ENCODE results near the gene UPK2. TPM values are rescaled to one million over a fixed set of nuclear protein-coding genes. Genes with fewer than 3 reads are reported as not detected.

UPK2 gene
- total RNA-seq = not detected in 2 replicates

GRCh38 chr11:118956094-118956846 lies at the start of gene UPK2:
UPK2 (plus strand) TSS chr11:118956298; CDS start chr11:118956351, 53 bp downstream.

GRCh38 chr11:118971646-118972045 lies 15.5 kb downstream of the UPK2 start, which contains the start of gene FOXR1:
FOXR1 (plus strand) TSS chr11:118971761; CDS start chr11:118971932, 171 bp downstream.

GRCh38 chr11:118997627-118998387 lies 41.7 kb downstream of the UPK2 start, which contains the start of gene CENATAC:
CENATAC (plus strand) TSS chr11:118998138; CDS start chr11:118998198, 60 bp downstream.

Small RNA genes lying within 50 kb of the gene (small RNA-seq; reads per million reads assigned to genes)
- gene AP003392.2 (not detected), gene MIR4492 (not detected), gene RF00017 (not detected), gene RF00019 (not detected), gene RN7SL688P (not detected)

Other genes starting within 250 kb of the UPK2 start
- 74.2 and 98.3 TPM in 2 replicates for gene DDX6, start 165.1 kb upstream of the UPK2 start, total RNA-seq
- gene CXCR5, start 72.4 kb upstream of the UPK2 start, total RNA-seq = not detected in 2 replicates
- gene BCL9L, start 30.4 kb upstream of the UPK2 start, total RNA-seq = 18.0 and 20.1 TPM in 2 replicates
- not detected in 2 replicates for gene FOXR1, start 15.5 kb downstream of the UPK2 start, total RNA-seq
- gene CENATAC, start 41.8 kb downstream of the UPK2 start, total RNA-seq = 21.7 and 29.7 TPM in 2 replicates
- 492 and 1,967 TPM in 2 replicates for gene RPS25, start 62.0 kb downstream of the UPK2 start, total RNA-seq
- gene TRAPPC4, start 62.5 kb downstream of the UPK2 start, total RNA-seq = 66.1 and 79.8 TPM in 2 replicates
- 12.5 TPM in 2 replicates for gene SLC37A4, start 74.6 kb downstream of the UPK2 start, total RNA-seq
- gene HYOU1, start 100.9 kb downstream of the UPK2 start, total RNA-seq = 73.1 and 128 TPM in 2 replicates
- 28.0 and 34.9 TPM in 2 replicates for gene VPS11, start 111.5 kb downstream of the UPK2 start, total RNA-seq
- 9.9 and 13.5 TPM in 2 replicates for gene HMBS, start 128.6 kb downstream of the UPK2 start, total RNA-seq
- gene DPAGT1, start 145.6 kb downstream of the UPK2 start, total RNA-seq = 25.4 and 26.8 TPM in 2 replicates
- gene C2CD2L, start 151.0 kb downstream of the UPK2 start, total RNA-seq = 1.5 and 4.5 TPM in 2 replicates
- gene HINFP, start 165.3 kb downstream of the UPK2 start, total RNA-seq = 12.9 and 16.2 TPM in 2 replicates
- gene ABCG4, start 192.8 kb downstream of the UPK2 start, total RNA-seq = under 0.01 TPM in 2 replicates
- 10.0 and 12.5 TPM in 2 replicates for gene NLRX1, start 212.4 kb downstream of the UPK2 start, total RNA-seq
- gene NHERF4, start 229.2 kb downstream of the UPK2 start, total RNA-seq = not detected in 2 replicates